IPS-11a (cell line): ENCODE results near the gene MEOX1.
"Not testable (repeated sequence)": the region's sequence is repeated elsewhere in the genome, so short reads cannot be mapped to it uniquely, and the experiment has no call there.

Source experiments
- H3K4me3 ChIP-seq: one replicate; pipeline ENCODE4 v1.5.1; 2013; ENCODE audit warnings: low read depth, low read length, control low read depth

The MEOX1 gene

GRCh38 chr17:43619705-43620104, 42.0 kb downstream of the MEOX1 start:
- H3K4me3 ChIP-seq, result no peak overlapping the region

GRCh38 chr17:43618276-43618675, 43.4 kb downstream of the MEOX1 start:
- no peak overlapping the region for H3K4me3 ChIP-seq

- no peak overlapping the region for H3K4me3 ChIP-seq
These were observed 44.9 kb downstream of the MEOX1 start for GRCh38 chr17:43616852-43617251.

GRCh38 chr17:43616421-43616820, 45.3 kb downstream of the MEOX1 start:
- H3K4me3 ChIP-seq, result no peak overlapping the region

- no peak overlapping the region for H3K4me3 ChIP-seq
These were observed 45.7 kb downstream of the MEOX1 start for GRCh38 chr17:43616029-43616351.

- no peak overlapping the region for H3K4me3 ChIP-seq
These were observed 46.2 kb downstream of the MEOX1 start for GRCh38 chr17:43615330-43616028.

DNA sequence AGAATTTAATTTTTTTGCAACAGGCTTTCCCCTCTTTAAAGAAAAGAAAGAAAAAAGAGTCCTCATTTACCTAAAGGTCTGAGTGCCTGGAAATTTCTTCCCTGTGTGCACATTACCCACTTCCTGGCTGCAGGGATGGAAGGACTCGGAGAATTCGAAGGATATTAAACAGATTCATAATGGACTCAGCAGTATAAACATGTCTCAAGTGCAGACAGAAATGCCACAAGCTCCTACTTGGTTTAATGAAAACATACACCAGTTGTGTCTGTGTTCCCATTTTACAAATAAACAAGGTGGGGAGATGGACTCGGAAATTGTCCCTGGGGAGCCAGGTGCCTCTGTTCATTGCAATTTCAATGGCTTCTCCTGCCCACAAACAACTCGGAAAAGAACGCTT, 47.2 kb downstream of the MEOX1 start:
- no peak overlapping the region for H3K4me3 ChIP-seq

DNA sequence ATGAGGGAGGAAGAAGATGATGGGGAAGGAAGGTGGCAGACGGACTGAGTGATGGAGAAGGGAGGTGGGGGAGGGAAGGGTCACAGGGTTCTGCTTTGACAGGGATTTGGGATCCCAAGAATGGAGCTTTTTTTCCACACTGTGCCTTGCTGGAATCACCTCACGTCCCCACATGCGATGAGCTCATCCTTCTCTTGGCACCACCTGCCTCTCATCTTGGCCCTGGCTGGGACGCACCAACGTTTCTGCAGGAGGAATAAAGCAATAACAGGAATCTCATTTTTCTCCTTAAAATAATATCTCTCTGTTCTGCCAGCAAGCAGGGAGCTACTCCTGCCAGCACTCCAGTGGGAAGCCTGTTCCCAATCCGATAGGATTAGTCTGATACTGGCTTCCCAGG, 47.8 kb downstream of the MEOX1 start:
- no peak overlapping the region for H3K4me3 ChIP-seq

GRCh38 chr17:43612515-43612914, 49.2 kb downstream of the MEOX1 start:
- no peak overlapping the region for H3K4me3 ChIP-seq

GRCh38 chr17:43611230-43611969, 50.3 kb downstream of the MEOX1 start:
- H3K4me3 ChIP-seq, result no peak overlapping the region

DNA sequence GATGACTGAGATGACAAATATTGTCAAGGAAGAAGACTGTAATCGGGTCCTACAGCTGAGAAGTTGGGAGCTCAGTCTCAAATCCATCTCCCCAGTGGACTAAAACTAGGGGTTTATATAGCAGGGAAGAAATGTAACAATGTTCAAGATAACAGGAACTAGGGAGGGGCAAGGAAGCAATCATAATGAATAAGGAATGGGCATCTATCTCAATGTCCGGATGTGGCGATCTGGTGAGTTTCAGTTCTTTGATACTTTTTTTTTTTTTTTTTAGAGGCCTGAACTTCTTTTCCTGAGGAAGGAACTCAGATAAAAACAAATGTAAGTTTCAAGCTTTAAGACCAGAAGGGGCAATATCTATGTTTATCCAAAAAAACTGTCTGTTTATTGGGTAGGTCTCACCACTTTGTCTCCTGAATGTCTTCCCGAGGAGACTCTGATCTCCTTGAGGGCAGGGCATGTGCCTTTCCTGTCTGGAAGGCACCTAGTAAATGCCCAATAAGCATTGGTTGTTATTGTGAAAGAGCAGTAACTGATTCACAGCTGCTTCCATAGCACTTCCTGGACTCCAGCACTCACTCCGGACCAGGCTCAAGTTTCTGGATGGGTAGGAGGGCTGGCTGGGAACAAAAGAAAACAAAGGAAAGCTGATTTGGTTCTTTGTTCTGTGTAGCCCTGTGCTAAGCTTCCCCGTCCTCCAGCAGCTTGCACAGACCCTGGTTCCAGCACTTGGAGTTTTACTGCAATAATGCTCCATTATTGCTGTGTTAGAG, 51.9 kb downstream of the MEOX1 start:
- no peak overlapping the region for H3K4me3 ChIP-seq

DNA sequence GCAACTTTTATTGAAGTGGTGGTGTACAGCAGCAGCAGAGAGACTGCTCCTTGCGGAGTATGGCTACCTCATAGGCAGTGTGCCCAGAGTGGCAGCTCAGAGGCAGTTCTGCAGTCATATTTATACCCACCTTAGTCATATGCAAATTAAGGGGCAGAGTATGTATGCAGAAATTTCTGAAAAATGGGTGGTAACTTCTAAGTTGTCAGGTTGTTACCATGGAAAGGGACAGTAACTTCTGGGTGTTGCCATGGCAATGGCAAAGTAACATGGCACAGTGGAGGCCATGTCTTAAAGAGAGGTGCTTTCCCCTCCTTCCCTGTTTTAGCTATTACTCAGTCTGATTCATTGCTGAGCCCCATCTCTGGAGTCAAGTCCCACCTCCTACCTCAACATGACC, 53.4 kb downstream of the MEOX1 start:
- H3K4me3 ChIP-seq, result no peak overlapping the region

DNA sequence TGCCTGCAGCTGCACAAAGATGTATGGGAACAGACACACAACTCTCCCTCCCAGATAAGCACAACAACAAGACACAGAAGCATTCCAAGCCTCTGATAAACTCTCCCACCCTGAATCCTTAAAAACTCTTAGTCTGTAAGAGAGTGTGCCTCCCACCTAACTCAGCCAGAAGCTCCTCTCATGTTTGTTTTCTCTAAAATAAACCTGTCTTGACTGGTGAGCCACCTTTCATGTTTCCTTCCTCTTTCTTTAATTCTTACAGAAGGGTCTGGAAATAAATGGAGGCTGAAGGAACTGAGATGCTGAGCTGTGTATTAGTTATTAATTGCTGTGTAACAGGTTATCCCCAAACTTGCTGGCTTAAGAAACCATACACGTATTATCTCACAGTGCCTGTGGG, 57.2 kb downstream of the MEOX1 start:
- H3K4me3 ChIP-seq, result no peak overlapping the region

GRCh38 chr17:43603321-43603720, 58.4 kb downstream of the MEOX1 start:
- no peak overlapping the region for H3K4me3 ChIP-seq

- H3K4me3 ChIP-seq, result not testable (repeated sequence)
These were observed 59.2 kb downstream of the MEOX1 start for GRCh38 chr17:43602556-43602955.

DNA sequence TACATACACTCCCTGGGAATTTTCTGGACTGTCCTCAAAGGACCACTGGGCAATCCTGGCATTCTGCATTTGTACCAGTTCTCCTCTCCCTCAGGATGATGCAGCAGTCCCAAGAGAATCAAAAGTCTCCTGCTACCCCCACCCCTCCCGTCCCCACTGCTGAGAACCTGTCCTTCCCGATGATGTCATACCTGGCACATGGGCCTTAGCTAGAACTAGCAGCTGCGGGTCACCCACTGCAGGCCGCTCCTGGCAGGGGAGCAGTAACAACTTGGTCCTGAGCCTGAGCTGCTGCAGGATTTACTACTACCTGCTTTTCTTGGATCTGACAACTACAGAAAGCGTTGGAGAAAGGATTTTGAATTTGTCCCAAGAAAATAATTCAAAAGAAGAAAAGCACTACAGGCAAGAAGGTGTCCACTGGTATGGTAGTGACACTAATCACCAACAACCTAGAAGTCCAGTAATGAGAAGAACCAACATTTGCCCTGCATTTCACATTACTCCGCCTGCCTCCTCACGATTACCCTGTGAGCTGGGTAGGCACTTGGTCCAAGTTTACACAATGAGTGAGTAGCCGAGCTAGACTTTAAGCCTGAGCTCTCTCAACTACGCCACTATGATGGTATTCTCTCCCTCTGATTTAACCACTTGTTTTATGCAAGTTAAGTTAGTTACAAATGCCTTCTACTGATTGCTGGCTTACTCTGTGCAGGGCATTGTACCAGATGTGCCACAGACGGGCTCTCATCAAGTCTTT, 60.3 kb downstream of the MEOX1 start:
- H3K4me3 ChIP-seq, result no peak overlapping the region

DNA sequence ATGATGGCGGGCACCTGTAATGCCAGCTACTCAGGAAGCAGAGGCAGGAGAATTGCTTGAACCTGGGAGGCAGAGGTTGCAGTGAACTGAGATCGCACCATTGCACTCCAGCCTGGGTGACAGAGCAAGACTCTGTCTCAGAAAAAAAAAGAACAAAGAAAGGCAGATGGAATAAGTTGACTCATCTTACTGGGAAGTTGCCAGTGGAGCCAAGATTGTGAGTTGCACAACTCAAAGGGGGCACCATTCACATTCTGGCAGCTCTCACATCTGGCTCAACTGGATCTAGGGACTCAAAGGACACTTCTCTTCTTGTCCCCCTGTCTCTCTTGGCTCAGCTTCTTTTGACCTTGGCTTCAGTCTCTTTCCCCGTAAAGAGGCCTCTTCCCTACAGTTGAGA, 61.9 kb downstream of the MEOX1 start:
- no peak overlapping the region for H3K4me3 ChIP-seq

- no peak overlapping the region for H3K4me3 ChIP-seq
These were observed 62.7 kb downstream of the MEOX1 start for GRCh38 chr17:43599046-43599395.

- no peak overlapping the region for H3K4me3 ChIP-seq
These were observed 63.2 kb downstream of the MEOX1 start for GRCh38 chr17:43598357-43599045.

- H3K4me3 ChIP-seq, result no peak overlapping the region
These were observed 63.9 kb downstream of the MEOX1 start for GRCh38 chr17:43597624-43598356.
